HL-60 (cell line): ENCODE results near the gene DNAJC27.

Source experiments
- DNase-seq, 2 experiments: peaks; one replicate each; pipeline ENCODE4 v3.0.0-alpha.2; 2010 to 2020; ENCODE audit warnings: low read depth in 1 of 2, low spot score in 1 of 2
- H3K27ac ChIP-seq: fragments of 250-450 bp; sonication (Bioruptor Pico); replicated peaks from 2 replicates; pipeline ENCODE4 v1.5.1; 2020; ENCODE audit warnings: mild to moderate bottlenecking, moderate library complexity
- H3K27me3 ChIP-seq: fragments of 250-450 bp; sonication (Bioruptor Pico); 2 replicates; pipeline ENCODE4 v1.5.1; 2021; ENCODE audit warnings: mild to moderate bottlenecking, moderate library complexity; ENCODE audit not compliant: insufficient read depth, poor library complexity, severe bottlenecking
- H3K4me3 ChIP-seq: replicated peaks from 2 replicates; pipeline ENCODE4 v1.5.1; 2011; ENCODE audit warnings: mild to moderate bottlenecking, control low read depth, low read length; ENCODE audit not compliant: insufficient read depth
- CTCF ChIP-seq: IDR thresholded peaks from one replicate; pipeline ENCODE4 v1.5.1; 2011; ENCODE audit warnings: low read length, control low read depth, inconsistent platforms; ENCODE audit not compliant: insufficient read depth
- GABPA ChIP-seq: IDR thresholded peaks from 2 replicates; pipeline ENCODE4 v1.6.1; 2012; ENCODE audit warnings: low read depth
- POLR2AphosphoS5 ChIP-seq: IDR thresholded peaks from 2 replicates; pipeline ENCODE4 v1.6.1; 2012; ENCODE audit warnings: low read depth
- REST ChIP-seq: IDR thresholded peaks from 2 replicates; pipeline ENCODE4 v1.6.1; 2012; ENCODE audit warnings: low read depth; ENCODE audit not compliant: insufficient replicate concordance
- SPI1 ChIP-seq: IDR thresholded peaks from 2 replicates; pipeline ENCODE4 v1.6.1; 2012; ENCODE audit warnings: low read depth, mild to moderate bottlenecking, borderline replicate concordance

Gene DNAJC27

GRCh38 chr2:24985511-24985910 is 13.8 kb upstream of the DNAJC27 start:
- H3K4me3 ChIP-seq, result no peak overlapping the region
- no peak overlapping the region for H3K27ac ChIP-seq
- DNase-seq, result no peak
- TF ChIP-seq REST, result no peak
- TF ChIP-seq CTCF, result no peak
- no peak for TF ChIP-seq GABPA
- no peak for TF ChIP-seq POLR2AphosphoS5
- no peaks in the 10 kb centered on the region for H3K27me3 ChIP-seq

- no peak for TF ChIP-seq GABPA
- no peak for TF ChIP-seq POLR2AphosphoS5
- TF ChIP-seq SPI1, result no peak
- TF ChIP-seq CTCF, result no peak
- no peak for TF ChIP-seq REST
- no peak for DNase-seq
- Histone ChIP-seq H3K27ac (no peak overlapping the region), H3K4me3 (no peak overlapping the region), H3K27me3 (no peaks in the 10 kb centered on the region)
Observed at GRCh38 chr2:24984912-24985311, 13.2 kb upstream of the DNAJC27 start.

- TF ChIP-seq REST, result no peak
- no peak for TF ChIP-seq CTCF
- no peak for TF ChIP-seq POLR2AphosphoS5
- TF ChIP-seq SPI1, result no peak
- TF ChIP-seq GABPA, result no peak
- no peaks in the 10 kb centered on the region for H3K27me3 ChIP-seq
- H3K27ac ChIP-seq, result no peak overlapping the region
Observed at GRCh38 chr2:24981411-24982136, 9.8 kb upstream of the DNAJC27 start.

More at GRCh38 chr2:24981411-24982136, 9.8 kb upstream of the DNAJC27 start:
- DNase-seq, result no peak
- no peak overlapping the region for H3K4me3 ChIP-seq
